ENCODE data around the gene RSPH10B2. TPM values are rescaled to one million over a fixed set of nuclear protein-coding genes. Genes with fewer than 3 reads are reported as not detected.
"Not testable (repeated sequence)": the region's sequence is repeated elsewhere in the genome, so short reads cannot be mapped to it uniquely, and the experiment has no call there.

RSPH10B2 gene
- total and polyA plus RNA-seq, 9 of the 15 experiments (the other 6 are each of a cell fraction or from before 2014, with no cell fraction given) = 0.04 to 0.11 (median 0.08) TPM; not detected in 5

GRCh38 chr7:6781581-6781980, 27.7 kb downstream of the RSPH10B2 start:
- H3K9me3 ChIP-seq (replicated peaks; ENCODE audit: control insufficient read depth, insufficient read depth, low read depth, low read length); H3K36me3 ChIP-seq (ENCODE audit: control insufficient read depth, insufficient read depth, low read length); H3K9me1 ChIP-seq (ENCODE audit: control insufficient read depth, insufficient read depth, low read length); POLR2A ChIA-PET; H3K79me2 ChIP-seq (ENCODE audit: control insufficient read depth, insufficient read depth, low read length); FAIRE-seq; H2AFZ ChIP-seq (ENCODE audit: low read depth, low read length); H3K27ac ChIP-seq (ENCODE audit: extremely low read depth, low read depth, low read length); intact Hi-C loops (cut with micrococcal nuclease); H3K9ac ChIP-seq (ENCODE audit: insufficient read depth in 1 of 2, low read depth in 2 of 2, low read length in 2 of 2); H3K4me1 ChIP-seq (replicated peaks in 1 of 2; ENCODE audit: control insufficient read depth in 2 of 2, insufficient read depth in 2 of 2, low read length in 2 of 2); DNase-seq (ENCODE audit: extremely low read depth in 1 of 4, low spot score in 3 of 4); ATAC-seq; H3K27me3 ChIP-seq (ENCODE audit: control insufficient read depth in 2 of 2, insufficient read depth in 2 of 2, low read length in 2 of 2); BruUV-seq (replicated peaks); H4K20me1 ChIP-seq (replicated peaks; ENCODE audit: control insufficient read depth, insufficient read depth, low read length); H3K4me2 ChIP-seq (ENCODE audit: insufficient read depth, low read length); H3K4me3 ChIP-seq; CTCF ChIA-PET (ENCODE audit: low intra/inter-chr PET ratio): not testable (repeated sequence)
- 41% methylated on average over 4 of the region's 6 CpGs for WGBS (ENCODE audit: insufficient coverage, low coverage, missing lambda C conversion rate)
- in situ Hi-C loops (cut with MboI) = loop anchor here (5.0 kb wide), 1 partner anchor 839 kb away; no protein-coding TSS in a partner anchor

GRCh38 chr7:6789353-6789752, 35.5 kb downstream of the RSPH10B2 start:
- peak; percentile 18; the same call in 2 of the 3 replicates for ATAC-seq
- FAIRE-seq; CTCF ChIA-PET (ENCODE audit: low intra/inter-chr PET ratio); H3K27me3 ChIP-seq (ENCODE audit: control insufficient read depth in 2 of 2, insufficient read depth in 2 of 2, low read length in 2 of 2); H3K4me3 ChIP-seq; H3K36me3 ChIP-seq (ENCODE audit: control insufficient read depth, insufficient read depth, low read length); DNase-seq (ENCODE audit: extremely low read depth in 1 of 4, low spot score in 3 of 4); H3K4me1 ChIP-seq (replicated peaks in 1 of 2; ENCODE audit: control insufficient read depth in 2 of 2, insufficient read depth in 2 of 2, low read length in 2 of 2); H4K20me1 ChIP-seq (replicated peaks; ENCODE audit: control insufficient read depth, insufficient read depth, low read length); H2AFZ ChIP-seq (ENCODE audit: low read depth, low read length); H3K27ac ChIP-seq (ENCODE audit: extremely low read depth, low read depth, low read length); in situ Hi-C loops (cut with MboI); POLR2A ChIA-PET; H3K9ac ChIP-seq (ENCODE audit: insufficient read depth in 1 of 2, low read depth in 2 of 2, low read length in 2 of 2); H3K9me1 ChIP-seq (ENCODE audit: control insufficient read depth, insufficient read depth, low read length); BruUV-seq (replicated peaks); H3K9me3 ChIP-seq (replicated peaks; ENCODE audit: control insufficient read depth, insufficient read depth, low read depth, low read length); intact Hi-C loops (cut with micrococcal nuclease); H3K4me2 ChIP-seq (ENCODE audit: insufficient read depth, low read length); H3K79me2 ChIP-seq (ENCODE audit: control insufficient read depth, insufficient read depth, low read length): not testable (repeated sequence)
- WGBS (ENCODE audit: insufficient coverage, low coverage, missing lambda C conversion rate) = no CpG with 5 or more reads among the region's 13 CpGs

GRCh38 chr7:6792113-6792872, 38.4 kb downstream of the RSPH10B2 start:
- no CpG with 5 or more reads among the region's 15 CpGs for WGBS (ENCODE audit: insufficient coverage, low coverage, missing lambda C conversion rate)
- BruUV-seq (replicated peaks); H3K27ac ChIP-seq (ENCODE audit: extremely low read depth, low read depth, low read length); H3K27me3 ChIP-seq (ENCODE audit: control insufficient read depth in 2 of 2, insufficient read depth in 2 of 2, low read length in 2 of 2); CTCF ChIA-PET (ENCODE audit: low intra/inter-chr PET ratio); FAIRE-seq; H3K9ac ChIP-seq (ENCODE audit: insufficient read depth in 1 of 2, low read depth in 2 of 2, low read length in 2 of 2); H2AFZ ChIP-seq (ENCODE audit: low read depth, low read length); H3K4me1 ChIP-seq (replicated peaks in 1 of 2; ENCODE audit: control insufficient read depth in 2 of 2, insufficient read depth in 2 of 2, low read length in 2 of 2); DNase-seq (ENCODE audit: extremely low read depth in 1 of 4, low spot score in 3 of 4); POLR2A ChIA-PET; H4K20me1 ChIP-seq (replicated peaks; ENCODE audit: control insufficient read depth, insufficient read depth, low read length); intact Hi-C loops (cut with micrococcal nuclease); H3K9me1 ChIP-seq (ENCODE audit: control insufficient read depth, insufficient read depth, low read length); H3K79me2 ChIP-seq (ENCODE audit: control insufficient read depth, insufficient read depth, low read length); H3K9me3 ChIP-seq (replicated peaks; ENCODE audit: control insufficient read depth, insufficient read depth, low read depth, low read length); H3K4me3 ChIP-seq; H3K36me3 ChIP-seq (ENCODE audit: control insufficient read depth, insufficient read depth, low read length); H3K4me2 ChIP-seq (ENCODE audit: insufficient read depth, low read length); in situ Hi-C loops (cut with MboI): not testable (repeated sequence)
- peak; percentile 20; the same call in 2 of the 3 replicates for ATAC-seq

GRCh38 chr7:6794276-6794675, 40.4 kb downstream of the RSPH10B2 start:
- H3K9me1 ChIP-seq (ENCODE audit: control insufficient read depth, insufficient read depth, low read length); H3K9ac ChIP-seq (ENCODE audit: insufficient read depth in 1 of 2, low read depth in 2 of 2, low read length in 2 of 2); ATAC-seq; CTCF ChIA-PET (ENCODE audit: low intra/inter-chr PET ratio); H3K9me3 ChIP-seq (replicated peaks; ENCODE audit: control insufficient read depth, insufficient read depth, low read depth, low read length); FAIRE-seq; intact Hi-C loops (cut with micrococcal nuclease); DNase-seq (ENCODE audit: extremely low read depth in 1 of 4, low spot score in 3 of 4); H3K4me1 ChIP-seq (replicated peaks in 1 of 2; ENCODE audit: control insufficient read depth in 2 of 2, insufficient read depth in 2 of 2, low read length in 2 of 2); H4K20me1 ChIP-seq (replicated peaks; ENCODE audit: control insufficient read depth, insufficient read depth, low read length); H2AFZ ChIP-seq (ENCODE audit: low read depth, low read length); POLR2A ChIA-PET; H3K4me2 ChIP-seq (ENCODE audit: insufficient read depth, low read length); H3K27ac ChIP-seq (ENCODE audit: extremely low read depth, low read depth, low read length); H3K79me2 ChIP-seq (ENCODE audit: control insufficient read depth, insufficient read depth, low read length); BruUV-seq (replicated peaks); H3K36me3 ChIP-seq (ENCODE audit: control insufficient read depth, insufficient read depth, low read length); H3K27me3 ChIP-seq (ENCODE audit: control insufficient read depth in 2 of 2, insufficient read depth in 2 of 2, low read length in 2 of 2); H3K4me3 ChIP-seq; in situ Hi-C loops (cut with MboI): not testable (repeated sequence)
- WGBS (ENCODE audit: insufficient coverage, low coverage, missing lambda C conversion rate) = no CpG with 5 or more reads among the region's 11 CpGs
